KMS-11 (cell line): ENCODE results near the gene IFNA5.

Experiments
- H2AFZ ChIP-seq: fragments of 200-600 bp; sonication (generic); 2 replicates; pipeline ENCODE4 v1.6.1; 2016; ENCODE audit warnings: antibody characterized with exemption, mixed run types, low read depth
- H3K27ac ChIP-seq: fragments of 200-600 bp; sonication (generic); 2 replicates; pipeline ENCODE4 v1.6.1; 2016; ENCODE audit warnings: mild to moderate bottlenecking, mixed run types
- H3K27me3 ChIP-seq: fragments of 200-600 bp; sonication (generic); 2 replicates; pipeline ENCODE4 v1.6.1; 2017; ENCODE audit warnings: mild to moderate bottlenecking, low read depth, mixed run types, moderate library complexity; ENCODE audit not compliant: insufficient read depth
- H3K36me3 ChIP-seq: fragments of 200-600 bp; sonication (generic); 2 replicates; pipeline ENCODE4 v1.6.1; 2017; ENCODE audit warnings: mild to moderate bottlenecking, mixed run types; ENCODE audit not compliant: insufficient read depth
- H3K4me1 ChIP-seq: fragments of 200-600 bp; sonication (generic); 2 replicates; pipeline ENCODE4 v1.6.1; 2016; ENCODE audit warnings: mild to moderate bottlenecking, low read depth, mixed run types; ENCODE audit not compliant: poor library complexity, severe bottlenecking
- H3K4me2 ChIP-seq: fragments of 200-600 bp; sonication (generic); 2 replicates; pipeline ENCODE4 v1.7.0; 2016; ENCODE audit warnings: mild to moderate bottlenecking, mixed run types
- H3K4me3 ChIP-seq: fragments of 200-600 bp; sonication (generic); IDR thresholded peaks from 2 replicates; pipeline ENCODE4 v1.6.1; 2017; ENCODE audit warnings: low read depth, low read length, mixed read lengths; ENCODE audit not compliant: insufficient read depth
- H3K79me2 ChIP-seq: fragments of 200-600 bp; sonication (generic); 2 replicates; pipeline ENCODE4 v1.6.1; 2016; ENCODE audit warnings: low read depth, mixed run types; ENCODE audit not compliant: insufficient read depth
- H3K9ac ChIP-seq: fragments of 200-600 bp; sonication (generic); 2 replicates; pipeline ENCODE4 v1.6.1; 2016; ENCODE audit warnings: mild to moderate bottlenecking, mixed run types
- H4K20me1 ChIP-seq: fragments of 200-600 bp; sonication (generic); 2 replicates; pipeline ENCODE4 v1.6.1; 2016; ENCODE audit warnings: mild to moderate bottlenecking, mixed run types; ENCODE audit not compliant: insufficient read depth
- CTCF ChIP-seq: fragments of 200-600 bp; sonication (generic); conservative IDR thresholded peaks from 2 replicates; pipeline ENCODE4 v1.6.1; 2017; ENCODE audit warnings: low read depth, mild to moderate bottlenecking, antibody characterized with exemption, low read length, moderate library complexity, mixed read lengths

Gene IFNA5

GRCh38 chr9:21326526-21327139 lies 21.5 kb upstream of the IFNA5 start:
- no peaks in the 10 kb centered on the region for H3K27me3 ChIP-seq
- H3K4me1 ChIP-seq, result peaks cover 5% of the 10 kb centered on the region
- H3K4me3 ChIP-seq, result no peak overlapping the region
- no peak overlapping the region for H3K27ac ChIP-seq
- no peak overlapping the region for H3K9ac ChIP-seq
- TF ChIP-seq CTCF, result peak; percentile 76
- peaks cover 17% of the 10 kb centered on the region; the same call in 1 of the 2 replicates for H3K79me2 ChIP-seq
- no peak overlapping the region for H2AFZ ChIP-seq
- no peaks in the 10 kb centered on the region; the same call in 1 of the 2 replicates for H4K20me1 ChIP-seq
- no peak overlapping the region for H3K4me2 ChIP-seq
- H3K36me3 ChIP-seq, result no peaks in the 10 kb centered on the region

GRCh38 chr9:21324047-21324446 lies 18.9 kb upstream of the IFNA5 start:
- TF ChIP-seq CTCF, result no peak
- Histone ChIP-seq H3K27me3 (no peaks in the 10 kb centered on the region), H3K79me2 (no peaks in the 10 kb centered on the region), H3K36me3 (no peaks in the 10 kb centered on the region), H2AFZ (no peak overlapping the region), H3K4me3 (no peak overlapping the region), H4K20me1 (no peaks in the 10 kb centered on the region), H3K27ac (no peak overlapping the region), H3K9ac (no peak overlapping the region), H3K4me2 (no peak overlapping the region), H3K4me1 (no peaks in the 10 kb centered on the region)

GRCh38 chr9:21322911-21323461 lies 17.9 kb upstream of the IFNA5 start:
- Histone ChIP-seq H3K4me1 (no peaks in the 10 kb centered on the region), H2AFZ (no peak overlapping the region), H3K4me2 (no peak overlapping the region), H3K27me3 (no peaks in the 10 kb centered on the region), H4K20me1 (no peaks in the 10 kb centered on the region), H3K4me3 (no peak overlapping the region), H3K79me2 (no peaks in the 10 kb centered on the region), H3K9ac (no peak overlapping the region), H3K27ac (no peak overlapping the region), H3K36me3 (no peaks in the 10 kb centered on the region)
- TF ChIP-seq CTCF, result no peak

GRCh38 chr9:21320465-21320864 lies 15.4 kb upstream of the IFNA5 start:
- no peak for TF ChIP-seq CTCF
- Histone ChIP-seq H2AFZ (no peak overlapping the region), H3K9ac (no peak overlapping the region), H3K27ac (no peak overlapping the region), H3K4me3 (no peak overlapping the region), H3K4me1 (no peaks in the 10 kb centered on the region), H4K20me1 (no peaks in the 10 kb centered on the region), H3K4me2 (no peak overlapping the region), H3K27me3 (no peaks in the 10 kb centered on the region), H3K36me3 (no peaks in the 10 kb centered on the region), H3K79me2 (no peaks in the 10 kb centered on the region)
